ENCODE data around the gene WWOX. TPM values are rescaled to one million over a fixed set of nuclear protein-coding genes. Genes with fewer than 3 reads are reported as not detected.

WWOX gene
- total RNA-seq, 2 experiments from 2014 or later, result 20.2 to 21.4 TPM

DNA sequence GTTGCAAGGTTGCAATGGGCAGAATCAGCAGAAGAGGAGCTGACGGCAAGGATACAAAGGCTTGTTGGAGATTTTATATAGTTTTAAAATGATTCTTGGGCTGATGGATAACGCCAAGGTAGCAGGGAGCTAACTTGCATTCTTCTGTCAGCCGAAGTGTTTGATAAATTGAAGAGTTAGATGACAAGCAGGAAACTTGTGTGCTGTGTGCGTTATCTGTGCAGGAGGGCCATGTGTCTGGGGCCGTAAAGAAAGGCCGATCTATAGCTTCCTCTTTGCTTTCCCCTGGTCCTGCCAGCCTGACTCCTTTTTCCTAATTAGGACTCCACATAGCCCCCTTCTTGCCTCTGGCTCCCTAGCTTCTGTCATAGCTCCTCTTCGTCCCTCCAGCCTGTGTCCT lies 6.7 kb upstream of the WWOX start:
- CTCF ChIA-PET, result interaction anchor here (0.7 kb wide), 1 partner anchor 692 kb away, joined by 3 read pairs; no protein-coding TSS in a partner anchor
- no peak overlapping the region for H3K4me3 Mint-ChIP-seq
- H3K4me1 Mint-ChIP-seq (ENCODE audit: low read depth), result no peaks in the 10 kb centered on the region
- DNase-seq, result no peak
- peaks cover 9% of the 10 kb centered on the region for H3K27me3 Mint-ChIP-seq (ENCODE audit: low read depth)
- intact Hi-C loops (cut with micrococcal nuclease), result loop anchor here (10.0 kb wide), 1 partner anchor 858 kb away; no protein-coding TSS in a partner anchor
- H3K9me3 Mint-ChIP-seq, result no peaks in the 10 kb centered on the region
- no peaks in the 10 kb centered on the region for H3K36me3 Mint-ChIP-seq (ENCODE audit: low read depth)
- H3K27ac Mint-ChIP-seq, result no peak overlapping the region

DNA sequence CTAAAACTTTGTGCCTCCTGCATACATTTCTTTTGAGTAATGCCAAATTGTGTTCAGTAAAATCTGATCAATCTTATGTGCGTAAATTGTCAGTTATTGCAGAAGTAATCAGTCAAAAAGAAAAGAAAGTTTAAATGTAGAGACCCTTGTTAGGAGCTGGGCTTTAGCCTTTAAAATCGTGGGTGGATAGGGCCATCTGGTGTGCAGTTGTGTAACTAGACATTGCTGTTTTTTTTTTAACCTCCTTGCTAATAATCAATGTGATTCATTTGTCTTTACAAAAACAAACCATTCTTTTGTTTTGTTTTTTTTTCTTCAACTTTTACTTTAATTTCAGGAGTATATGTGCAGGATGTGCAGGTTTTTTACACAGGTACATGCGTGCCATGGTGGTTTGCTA lies 5.3 kb upstream of the WWOX start:
- H3K36me3 Mint-ChIP-seq (ENCODE audit: low read depth), result no peaks in the 10 kb centered on the region
- CTCF ChIA-PET, result interaction anchor here (0.6 to 1.1 kb wide), 3 partner anchors 34 to 94 kb away, joined by 3 to 4 read pairs (median 3); no protein-coding TSS in a partner anchor
- H3K27ac Mint-ChIP-seq, result no peak overlapping the region
- H3K9me3 Mint-ChIP-seq, result no peaks in the 10 kb centered on the region
- intact Hi-C loops (cut with micrococcal nuclease), result loop anchor here (10.0 kb wide), 1 partner anchor 859 kb away; no protein-coding TSS in a partner anchor
- peaks cover 9% of the 10 kb centered on the region for H3K4me1 Mint-ChIP-seq (ENCODE audit: low read depth)
- DNase-seq, result no peak
- H3K27me3 Mint-ChIP-seq (ENCODE audit: low read depth), result peaks cover 9% of the 10 kb centered on the region
- H3K4me3 Mint-ChIP-seq, result no peak overlapping the region

GRCh38 chr16:78094998-78095397 lies 4.5 kb upstream of the WWOX start:
- CTCF ChIA-PET, result interaction anchor here (0.6 to 1.1 kb wide), 2 partner anchors 34 to 95 kb away, joined by 3 read pairs; no protein-coding TSS in a partner anchor
- Mint-ChIP-seq H3K4me1 (ENCODE audit: low read depth) (peaks cover 9% of the 10 kb centered on the region), H3K9me3 (no peaks in the 10 kb centered on the region), H3K27me3 (ENCODE audit: low read depth) (peaks cover 9% of the 10 kb centered on the region), H3K4me3 (no peak overlapping the region), H3K27ac (no peak overlapping the region), H3K36me3 (ENCODE audit: low read depth) (no peaks in the 10 kb centered on the region)
- no peak for DNase-seq
- intact Hi-C loops (cut with micrococcal nuclease), result loop anchor here (5.0 to 10.0 kb wide), 2 partner anchors 788 to 860 kb away; no protein-coding TSS in a partner anchor

DNA sequence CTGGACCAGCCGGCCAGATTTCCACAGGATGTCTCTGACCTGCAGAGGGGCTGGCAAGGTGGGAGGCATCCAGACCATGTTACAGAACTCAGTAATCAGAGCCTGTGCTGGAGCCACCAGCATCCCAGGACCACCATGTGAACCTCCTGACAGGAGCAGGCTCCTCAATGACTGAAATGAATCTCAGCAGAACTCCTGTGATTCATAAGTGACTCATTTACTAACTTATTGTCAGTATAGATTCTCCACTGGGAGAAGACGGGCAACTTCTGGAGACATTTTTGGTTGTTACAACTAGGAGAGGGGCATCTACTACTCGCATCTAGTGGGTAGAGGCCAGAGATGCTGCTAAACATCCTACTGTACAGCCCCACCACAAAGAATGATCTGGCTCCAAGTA lies 3.1 kb upstream of the WWOX start:
- Mint-ChIP-seq H3K27me3 (ENCODE audit: low read depth) (peaks cover 9% of the 10 kb centered on the region), H3K4me3 (no peak overlapping the region), H3K27ac (no peak overlapping the region), H3K9me3 (no peaks in the 10 kb centered on the region), H3K4me1 (ENCODE audit: low read depth) (peaks cover 14% of the 10 kb centered on the region), H3K36me3 (ENCODE audit: low read depth) (no peaks in the 10 kb centered on the region)
- no peak for DNase-seq
- CTCF ChIA-PET, result no interaction called here
- intact Hi-C loops (cut with micrococcal nuclease), result loop anchor here (5.0 to 10.0 kb wide), 2 partner anchors 789 to 862 kb away; no protein-coding TSS in a partner anchor

DNA sequence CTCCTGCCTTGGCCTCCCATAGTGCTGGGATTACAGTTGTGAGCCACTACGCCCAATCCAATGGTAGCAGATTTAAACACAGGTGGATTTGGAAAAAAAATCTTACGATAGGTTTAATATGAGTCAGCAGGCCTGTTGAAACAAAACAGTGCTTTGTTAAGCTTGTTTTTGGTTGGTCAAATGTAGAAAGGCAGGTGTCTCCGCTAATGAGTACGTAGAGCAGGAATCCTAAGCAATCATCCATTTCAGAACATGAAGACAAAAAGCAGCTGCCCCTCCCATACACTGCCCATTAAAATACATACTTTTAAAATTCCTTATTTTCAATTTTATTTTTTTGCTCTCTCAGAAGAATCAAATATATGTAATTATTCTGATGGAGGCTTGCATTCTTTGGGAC lies 1.9 kb upstream of the WWOX start:
- H3K4me3 Mint-ChIP-seq, result no peak overlapping the region
- intact Hi-C loops (cut with micrococcal nuclease), result loop anchor here (5.0 to 10.0 kb wide), 2 partner anchors 790 to 863 kb away; no protein-coding TSS in a partner anchor
- H3K36me3 Mint-ChIP-seq (ENCODE audit: low read depth), result no peaks in the 10 kb centered on the region
- peaks cover 20% of the 10 kb centered on the region for H3K4me1 Mint-ChIP-seq (ENCODE audit: low read depth)
- DNase-seq, result no peak
- no peak overlapping the region for H3K27ac Mint-ChIP-seq
- CTCF ChIA-PET, result interaction anchor here (1.1 kb wide), 1 partner anchor 38 kb away, joined by 4 read pairs; no protein-coding TSS in a partner anchor
- H3K9me3 Mint-ChIP-seq, result no peaks in the 10 kb centered on the region
- H3K27me3 Mint-ChIP-seq (ENCODE audit: low read depth), result peaks cover 9% of the 10 kb centered on the region

DNA sequence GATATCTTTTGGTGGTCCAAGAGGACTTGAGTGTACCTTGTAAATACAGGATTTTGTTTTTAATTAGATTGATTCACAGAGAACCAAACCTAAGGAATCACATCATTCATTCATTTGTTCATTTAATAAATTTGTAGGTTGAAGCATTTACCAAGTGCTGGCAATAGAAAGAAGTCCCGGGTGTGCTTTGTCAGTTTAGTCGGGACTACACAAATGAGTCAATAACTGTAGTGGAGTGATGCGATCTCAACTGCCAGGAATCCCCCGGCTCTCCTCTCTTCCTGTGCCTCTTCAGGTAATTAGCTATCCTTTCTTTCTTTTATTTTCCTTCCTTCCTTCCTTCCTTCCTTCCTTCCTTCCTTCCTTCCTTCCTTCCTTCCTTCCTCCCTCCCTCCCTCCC lies 1.4 kb upstream of the WWOX start:
- peaks cover 20% of the 10 kb centered on the region for H3K4me1 Mint-ChIP-seq (ENCODE audit: low read depth)
- H3K4me3 Mint-ChIP-seq, result no peak overlapping the region
- no peak overlapping the region for H3K27ac Mint-ChIP-seq
- no peaks in the 10 kb centered on the region for H3K36me3 Mint-ChIP-seq (ENCODE audit: low read depth)
- H3K27me3 Mint-ChIP-seq (ENCODE audit: low read depth), result peaks cover 7% of the 10 kb centered on the region
- no peaks in the 10 kb centered on the region for H3K9me3 Mint-ChIP-seq
- intact Hi-C loops (cut with micrococcal nuclease), result loop anchor here (5.0 to 10.0 kb wide), 2 partner anchors 791 to 863 kb away; no protein-coding TSS in a partner anchor
- peak; percentile 45 for DNase-seq
- CTCF ChIA-PET, result interaction anchor here (1.1 kb wide), 1 partner anchor 38 kb away, joined by 4 read pairs; no protein-coding TSS in a partner anchor

- peak overlapping the region; percentile 88 for H3K27ac Mint-ChIP-seq
- peak overlapping the region; percentile 84 for H3K4me3 Mint-ChIP-seq
- intact Hi-C loops (cut with micrococcal nuclease), result loop anchor here (1.0 to 10.0 kb wide), 6 partner anchors 95 to 908 kb away; partner anchors contain the start of gene NUDT7
- no peak for DNase-seq
- H3K4me1 Mint-ChIP-seq (ENCODE audit: low read depth), result peaks cover 22% of the 10 kb centered on the region
- peaks cover 5% of the 10 kb centered on the region for H3K27me3 Mint-ChIP-seq (ENCODE audit: low read depth)
- no peaks in the 10 kb centered on the region for H3K9me3 Mint-ChIP-seq
- CTCF ChIA-PET, result interaction anchor here (1.1 to 1.9 kb wide), 4 partner anchors 8 to 96 kb away, joined by 4 to 7 read pairs (median 6); no protein-coding TSS in a partner anchor
- no peaks in the 10 kb centered on the region for H3K36me3 Mint-ChIP-seq (ENCODE audit: low read depth)
Measured at GRCh38 chr16:78098595-78099270, 721 bp upstream of the WWOX start.

DNA sequence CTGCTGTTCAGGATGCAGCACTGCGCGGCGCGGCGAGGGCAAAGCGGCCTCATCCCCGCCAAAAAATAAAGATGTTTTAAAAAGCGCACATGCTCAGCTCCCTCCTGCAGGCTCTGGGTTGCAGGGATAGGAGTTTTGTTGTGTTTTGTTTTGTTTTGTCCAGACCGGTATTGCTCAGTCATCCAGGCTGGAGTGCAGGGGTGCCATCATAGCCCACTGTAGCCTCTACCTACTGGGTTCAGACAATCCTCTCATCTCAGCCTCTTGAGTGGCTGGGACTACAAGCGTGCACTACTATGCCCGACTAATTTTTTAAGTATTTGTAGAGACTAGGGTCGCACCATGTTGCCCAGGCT lies 636 bp downstream of the WWOX start:
- H3K27me3 Mint-ChIP-seq (ENCODE audit: low read depth), result peaks cover 3% of the 10 kb centered on the region
- no peak for DNase-seq
- peak overlapping the region; percentile 88 for H3K27ac Mint-ChIP-seq
- H3K4me3 Mint-ChIP-seq, result peak overlapping the region; percentile 84
- H3K36me3 Mint-ChIP-seq (ENCODE audit: low read depth), result no peaks in the 10 kb centered on the region
- CTCF ChIA-PET, result interaction anchor here (0.6 to 1.9 kb wide), 9 partner anchors 9 to 425 kb away, joined by 3 to 7 read pairs (median 4); no protein-coding TSS in a partner anchor
- no peaks in the 10 kb centered on the region for H3K9me3 Mint-ChIP-seq
- H3K4me1 Mint-ChIP-seq (ENCODE audit: low read depth), result peaks cover 24% of the 10 kb centered on the region
- intact Hi-C loops (cut with micrococcal nuclease), result loop anchor here (1.0 kb wide), 1 partner anchor 40 kb away; no protein-coding TSS in a partner anchor

- Mint-ChIP-seq H3K27me3 (ENCODE audit: low read depth) (no peaks in the 10 kb centered on the region), H3K4me3 (no peak overlapping the region), H3K27ac (no peak overlapping the region), H3K9me3 (no peaks in the 10 kb centered on the region), H3K4me1 (ENCODE audit: low read depth) (peaks cover 24% of the 10 kb centered on the region), H3K36me3 (ENCODE audit: low read depth) (no peaks in the 10 kb centered on the region)
- intact Hi-C loops (cut with micrococcal nuclease), result no loop called here
- CTCF ChIA-PET, result no interaction called here
- no peak for DNase-seq
Measured at GRCh38 chr16:78102122-78102660, 2.7 kb downstream of the WWOX start.

DNA sequence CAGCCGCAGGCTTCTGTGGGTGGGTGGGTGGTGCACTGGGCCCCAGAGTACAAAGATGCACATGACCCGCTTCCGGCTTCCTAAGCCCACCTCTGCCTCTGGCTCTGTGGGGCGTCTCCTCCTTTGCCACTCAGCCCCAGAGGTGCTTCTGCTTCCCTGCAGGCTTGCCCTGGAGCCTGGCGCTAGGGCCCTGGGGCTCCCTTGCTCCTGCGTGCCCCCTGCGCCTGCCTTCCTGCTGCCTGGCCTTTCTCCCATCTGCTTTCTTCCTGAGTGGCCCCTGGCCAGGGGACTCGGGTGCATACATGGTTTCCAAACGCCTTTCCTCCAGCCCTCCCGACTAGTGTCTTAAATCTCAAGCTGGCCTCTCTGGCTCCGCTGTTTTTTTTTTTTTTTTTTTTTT lies 3.4 kb downstream of the WWOX start:
- CTCF ChIA-PET, result no interaction called here
- DNase-seq, result no peak
- Mint-ChIP-seq H3K4me3 (no peak overlapping the region), H3K27me3 (ENCODE audit: low read depth) (no peaks in the 10 kb centered on the region), H3K4me1 (ENCODE audit: low read depth) (peaks cover 24% of the 10 kb centered on the region), H3K9me3 (no peaks in the 10 kb centered on the region), H3K27ac (no peak overlapping the region), H3K36me3 (ENCODE audit: low read depth) (no peaks in the 10 kb centered on the region)
- intact Hi-C loops (cut with micrococcal nuclease), result no loop called here

GRCh38 chr16:78105517-78105916 lies 6.1 kb downstream of the WWOX start:
- intact Hi-C loops (cut with micrococcal nuclease), result no loop called here
- no peaks in the 10 kb centered on the region for H3K9me3 Mint-ChIP-seq
- no peak overlapping the region for H3K4me3 Mint-ChIP-seq
- DNase-seq, result no peak
- H3K27me3 Mint-ChIP-seq (ENCODE audit: low read depth), result no peaks in the 10 kb centered on the region
- peaks cover 12% of the 10 kb centered on the region for H3K4me1 Mint-ChIP-seq (ENCODE audit: low read depth)
- CTCF ChIA-PET, result no interaction called here
- no peak overlapping the region for H3K27ac Mint-ChIP-seq
- peaks cover 7% of the 10 kb centered on the region for H3K36me3 Mint-ChIP-seq (ENCODE audit: low read depth)

DNA sequence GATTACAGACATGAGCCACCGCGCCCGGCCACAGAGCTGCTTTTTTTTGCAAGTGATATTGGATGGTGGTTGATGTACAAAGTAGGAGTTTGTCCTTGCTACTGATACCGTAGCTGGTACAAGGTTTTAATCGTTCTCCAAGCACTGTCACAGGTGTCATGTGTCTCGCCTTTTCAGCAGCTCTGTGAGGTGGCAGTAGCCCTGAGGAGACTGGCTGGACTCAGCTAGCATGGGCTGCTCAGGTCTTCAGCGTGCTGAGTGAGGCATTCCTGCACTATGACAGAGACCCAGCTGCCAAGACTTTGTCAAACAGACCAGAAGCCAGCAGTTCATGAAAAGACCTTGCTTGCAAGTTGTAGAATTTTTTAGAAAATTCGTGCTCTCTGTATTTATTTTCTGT lies 7.2 kb downstream of the WWOX start:
- H3K27ac Mint-ChIP-seq, result no peak overlapping the region
- no peak for DNase-seq
- peaks cover 8% of the 10 kb centered on the region for H3K36me3 Mint-ChIP-seq (ENCODE audit: low read depth)
- no peak overlapping the region for H3K4me3 Mint-ChIP-seq
- peaks cover 7% of the 10 kb centered on the region for H3K4me1 Mint-ChIP-seq (ENCODE audit: low read depth)
- intact Hi-C loops (cut with micrococcal nuclease), result no loop called here
- no peaks in the 10 kb centered on the region for H3K9me3 Mint-ChIP-seq
- CTCF ChIA-PET, result no interaction called here
- H3K27me3 Mint-ChIP-seq (ENCODE audit: low read depth), result no peaks in the 10 kb centered on the region
